K562 (cell line): ENCODE measurements around the gene WDR62. TPM values are rescaled to one million over a fixed set of nuclear protein-coding genes. Genes with fewer than 3 reads are reported as not detected.
A peak's percentile ranks its signal among the peaks of the same experiment; 100 is the strongest.

ENCODE experiments used
- ATAC-seq: fragments of 200-7000 bp; cut with Tn5 transposase; 3 replicates; pipeline ENCODE4 v1.9.1; 2020; ENCODE audit warnings: moderate library complexity
- BruUV-seq: library from RNA; stranded (reverse); fragments of 400-500 nt; replicated peaks from 2 replicates; lab custom pipeline; 2021; lab: Mats Ljungman, UMichigan
- CTCF ChIA-PET: fragments of 300-600 bp; formaldehyde crosslinking; extraction: SDS; loops from one replicate; lab custom pipeline; 2021; ENCODE audit warnings: low intra/inter-chr PET ratio; lab: Yijun Ruan, JAX
- POLR2A ChIA-PET: fragments of 300-600, 350-650 bp; sonication (Branson Sonifier 250); formaldehyde crosslinking; extraction: SDS; loops from one replicate; lab custom pipeline; 2021; ENCODE audit warnings: antibody characterized with exemption, inconsistent platforms; lab: Yijun Ruan, JAX
- DNase-seq, 4 experiments: peaks; one replicate each; pipeline versions ENCODE4 v3.0.0 to v3.0.0-alpha.2; 2011 to 2018; ENCODE audit warnings: low spot score in 3 of 4, mixed read lengths in 3 of 4; ENCODE audit errors: extremely low read depth in 1 of 4
- FAIRE-seq: peaks from 2 replicates; lab custom pipeline; 2011; peaks lifted over from hg19 to GRCh38; lab: Jason Lieb, UNC
- H2AFZ ChIP-seq: 2 replicates; pipeline ENCODE4 v1.6.0; 2011; ENCODE audit warnings: low read depth, low read length, control low read depth, inconsistent platforms
- H3K27ac ChIP-seq: fragments of 200-600 bp; 3 replicates; pipeline ENCODE4 v1.8.0; 2011; ENCODE audit warnings: low read depth, mild to moderate bottlenecking, control low read depth, inconsistent platforms, low read length, moderate library complexity, mixed read lengths; ENCODE audit errors: extremely low read depth
- H3K27me3 ChIP-seq, 2 experiments: fragments of 300-600 bp in 1 of 2; 2 replicates in 1 of 2; 3 replicates in 1 of 2; pipeline versions ENCODE4 v1.6.0 to v1.8.0; 2011; ENCODE audit warnings: inconsistent platforms in 2 of 2, low read length in 2 of 2, mild to moderate bottlenecking in 1 of 2, mixed read lengths in 1 of 2, moderate library complexity in 1 of 2; ENCODE audit not compliant: control insufficient read depth in 2 of 2, insufficient read depth in 2 of 2
- H3K36me3 ChIP-seq: fragments of 300-600 bp; 3 replicates; pipeline ENCODE4 v1.8.0; 2011; ENCODE audit warnings: mild to moderate bottlenecking, low read length, inconsistent platforms; ENCODE audit not compliant: control insufficient read depth, insufficient read depth
- H3K4me1 ChIP-seq, 2 experiments: fragments of 200-600 bp in 1 of 2; replicated peaks in 1 of 2; 2 replicates in 1 of 2; 3 replicates in 1 of 2; pipeline versions ENCODE4 v1.5.1 to v1.8.0; 2011; ENCODE audit warnings: inconsistent platforms in 2 of 2, low read length in 2 of 2, mild to moderate bottlenecking in 1 of 2, mixed read lengths in 1 of 2, moderate library complexity in 1 of 2; ENCODE audit not compliant: control insufficient read depth in 2 of 2, insufficient read depth in 2 of 2
- H3K4me2 ChIP-seq: 2 replicates; pipeline ENCODE4 v1.6.1; 2011; ENCODE audit warnings: low read length, control low read depth, inconsistent platforms, mixed read lengths; ENCODE audit not compliant: insufficient read depth
- H3K4me3 ChIP-seq: fragments of 200-600 bp; sonication (generic), shearing (Covaris generic); 2 replicates; pipeline ENCODE4 v1.5.1; 2016; ENCODE audit warnings: control low read depth, inconsistent platforms
- H3K79me2 ChIP-seq: fragments of 200-600 bp; 3 replicates; pipeline ENCODE4 v1.8.0; 2011; ENCODE audit warnings: low read length, inconsistent platforms; ENCODE audit not compliant: control insufficient read depth, insufficient read depth
- H3K9ac ChIP-seq, 2 experiments: 2 replicates each; pipeline versions ENCODE4 v1.6.0 to v1.6.1; 2011; ENCODE audit warnings: low read depth in 2 of 2, low read length in 2 of 2, control low read depth in 1 of 2, inconsistent platforms in 1 of 2, mild to moderate bottlenecking in 1 of 2, mixed read lengths in 1 of 2; ENCODE audit not compliant: insufficient read depth in 1 of 2
- H3K9me1 ChIP-seq: one replicate; pipeline ENCODE4 v1.6.0; 2011; ENCODE audit warnings: inconsistent platforms, mild to moderate bottlenecking, low read length, moderate library complexity; ENCODE audit not compliant: control insufficient read depth, insufficient read depth
- H3K9me3 ChIP-seq: replicated peaks from 2 replicates; pipeline ENCODE4 v1.5.1; 2011; ENCODE audit warnings: low read depth, low read length, inconsistent platforms; ENCODE audit not compliant: control insufficient read depth, insufficient read depth
- H4K20me1 ChIP-seq: replicated peaks from 2 replicates; pipeline ENCODE4 v1.6.1; 2011; ENCODE audit warnings: low read length, inconsistent platforms, mixed read lengths; ENCODE audit not compliant: control insufficient read depth, insufficient read depth
- ASH1L ChIP-seq: fragments of 450-650 bp; IDR thresholded peaks from 2 replicates; pipeline ENCODE4 v1.6.1; 2018; ENCODE audit warnings: borderline replicate concordance, mild to moderate bottlenecking, low read depth; ENCODE audit not compliant: partially characterized antibody
- CBX1 ChIP-seq: sonication (generic); IDR thresholded peaks from 2 replicates; pipeline ENCODE4 v1.6.1; 2016; ENCODE audit warnings: antibody characterized with exemption, low read depth, mild to moderate bottlenecking
- GTF2F1 ChIP-seq: IDR thresholded peaks from 2 replicates; pipeline ENCODE4 v1.6.1; 2011; ENCODE audit warnings: low read depth, low read length, improper control_type of control experiment
- HMG20A ChIP-seq: fragments of 450-650 bp; formaldehyde crosslinking; conservative IDR thresholded peaks from 2 replicates; pipeline ENCODE4 v1.4.0; 2020; ENCODE audit warnings: mild to moderate bottlenecking, mixed read lengths
- PTTG1 ChIP-seq: fragments of 450-650 bp; IDR thresholded peaks from 2 replicates; pipeline ENCODE4 v1.6.1; 2016; ENCODE audit warnings: low read depth, mild to moderate bottlenecking, missing genetic modification characterization, missing compliant biosample characterization
- SOX6 ChIP-seq: fragments of 450-650 bp; IDR thresholded peaks from 2 replicates; pipeline ENCODE4 v1.6.1; 2014; ENCODE audit warnings: mild to moderate bottlenecking
- SP1 ChIP-seq: sonication (generic); formaldehyde crosslinking; IDR thresholded peaks from 2 replicates; pipeline ENCODE4 v1.8.1; 2022; ENCODE audit warnings: mild to moderate bottlenecking, missing genetic modification reagents
- ZFX ChIP-seq: sonication (generic); formaldehyde crosslinking; IDR thresholded peaks from 2 replicates; pipeline ENCODE4 v1.8.0; 2022; ENCODE audit warnings: mild to moderate bottlenecking, missing genetic modification reagents, moderate library complexity
- ZNF431 ChIP-seq: sonication (generic); formaldehyde crosslinking; IDR thresholded peaks from 2 replicates; pipeline ENCODE4 v1.8.0; 2022; ENCODE audit warnings: mild to moderate bottlenecking, missing genetic modification reagents
- ZNF561 ChIP-seq: fragments of 450-650 bp; formaldehyde crosslinking; conservative IDR thresholded peaks from 2 replicates; pipeline ENCODE4 v1.4.0; 2020; ENCODE audit warnings: mild to moderate bottlenecking, moderate library complexity
- WGBS: fragments of 100-300 bp; shearing (Covaris generic); methylation state at CpG from one replicate; pipeline ENCODE4 v1.1.6; 2016; ENCODE audit warnings: low coverage, mixed read lengths; ENCODE audit not compliant: insufficient coverage; ENCODE audit errors: missing lambda C conversion rate; 5-methylcytosine and 5-hydroxymethylcytosine counted together
- in situ Hi-C: fragments of 300-500 bp; cut with MboI; formaldehyde crosslinking; loops from 4 replicates; pipeline ENCODE4 v1.15.0; 2018; ENCODE audit warnings: inconsistent platforms, mixed read lengths
- intact Hi-C: fragments of 100-400 bp; cut with micrococcal nuclease; formaldehyde crosslinking; loops from 2 replicates; pipeline ENCODE4 v1.14.2; 2022
- polyA plus RNA-seq, 8 experiments: library from polyadenylated mRNA; depleted of rRNA in 4 of 8; stranded (reverse) in 5 of 8; unstranded in 3 of 8; fragments of >200 nt; fragmentation: Nextera tagmentation in 2 of 8; fragmentation: Illumina TruSeq in 1 of 8; extraction: Ambion mirVana in 2 of 8; extraction: Trizol in 1 of 8; gene quantifications; 2 replicates each; pipeline versions ENCODE4 v1.2.1 to v1.2.3, GENCODE V29; 2011 to 2014; ENCODE audit warnings: inconsistent platforms in 1 of 8, missing spikeins in 1 of 8
- total RNA-seq, 7 experiments: library from RNA; depleted of rRNA in 6 of 7; stranded (reverse); fragments of >200 nt in 6 of 7; fragmentation: Illumina TruSeq in 2 of 7; extraction: Trizol in 2 of 7; gene quantifications; 2 replicates each; pipeline versions ENCODE4 v1.2.1 to v1.2.3, GENCODE V29; 2011 to 2021; ENCODE audit warnings: low replicate concordance in 1 of 7
- TF ChIP-seq, protein P1 (sequence below): sonication (generic); formaldehyde crosslinking; IDR thresholded peaks from 2 replicates; pipeline ENCODE4 v1.8.1; 2023; ENCODE audit warnings: missing genetic modification reagents, mild to moderate bottlenecking, borderline replicate concordance

WDR62 gene
- total and polyA plus RNA-seq, 9 of the 15 experiments (the other 6 are each of a cell fraction or from before 2014, with no cell fraction given), result 0.35 to 32.8 (median 14.4) TPM

DNA sequence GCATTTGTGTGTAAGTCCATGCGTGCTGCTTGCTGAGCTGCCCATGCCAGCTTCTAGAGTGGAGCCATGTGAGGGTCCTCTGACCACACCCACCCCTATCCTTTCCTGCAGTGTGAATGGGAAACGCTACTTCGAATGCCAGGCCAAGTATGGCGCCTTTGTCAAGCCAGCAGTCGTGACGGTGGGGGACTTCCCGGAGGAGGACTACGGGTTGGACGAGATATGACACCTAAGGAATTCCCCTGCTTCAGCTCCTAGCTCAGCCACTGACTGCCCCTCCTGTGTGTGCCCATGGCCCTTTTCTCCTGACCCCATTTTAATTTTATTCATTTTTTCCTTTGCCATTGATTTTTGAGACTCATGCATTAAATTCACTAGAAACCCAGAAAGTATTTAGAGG is 70.9 kb downstream of the WDR62 start:
- no peak for FAIRE-seq
- H3K9ac ChIP-seq, result no peak overlapping the region
- ChIA-PET CTCF (interaction anchor here (3.4 kb wide), 1 partner anchor 45 kb away, joined by 49 read pairs; no protein-coding TSS in a partner anchor), POLR2A (interaction anchor here (0.8 kb wide), 1 partner anchor 105 kb away, joined by 3 read pairs; no protein-coding TSS in a partner anchor)
- H3K27ac ChIP-seq, result no peak overlapping the region
- no peak for ATAC-seq
- peaks cover 6% of the 10 kb centered on the region; the same call in 1 of the 3 replicates for H3K36me3 ChIP-seq
- BruUV-seq, result no TSS peak
- DNase-seq, result no peak
- no peaks in the 10 kb centered on the region for H3K27me3 ChIP-seq
- WGBS, result 81% methylated on average over 9 of the region's 9 CpGs
- H3K4me1 ChIP-seq, result peaks cover 0 to 26% of the 10 kb centered on the region in 2 experiments; a peak in 2 of 5 replicates
- no peaks in the 10 kb centered on the region for H3K9me3 ChIP-seq
- no peak overlapping the region for H3K4me2 ChIP-seq
- in situ Hi-C loops, result loop anchor here (5.0 kb wide), 1 partner anchor 47 kb away; no protein-coding TSS in a partner anchor
- TF ChIP-seq ASH1L (no peak), ZNF431 (no peak), HMG20A (no peak), SOX6 (no peak)
- H4K20me1 ChIP-seq, result no peaks in the 10 kb centered on the region
- no peaks in the 10 kb centered on the region for H3K79me2 ChIP-seq
- H3K4me3 ChIP-seq, result no peak overlapping the region
- no peak overlapping the region for H2AFZ ChIP-seq
- no peaks in the 10 kb centered on the region for H3K9me1 ChIP-seq
- intact Hi-C loops, result no loop called here

DNA sequence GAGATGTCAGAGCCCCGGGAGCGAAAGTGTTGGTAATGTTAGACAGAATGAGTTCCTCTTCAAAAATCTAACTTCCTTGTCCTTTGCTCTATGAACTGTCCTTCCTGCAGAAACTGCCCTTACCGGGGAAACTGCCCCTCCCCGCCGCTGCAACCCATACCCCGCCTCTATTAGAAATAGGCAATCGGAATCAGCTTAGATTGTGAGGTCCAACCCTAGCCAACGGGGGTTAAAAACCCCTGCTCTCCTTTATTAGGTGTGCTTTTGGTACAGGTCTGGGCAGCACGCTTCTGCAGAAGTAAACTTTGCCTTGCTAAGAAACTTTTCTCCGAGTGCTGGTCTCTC is 73.7 kb downstream of the WDR62 start:
- no peaks in the 10 kb centered on the region for H3K27me3 ChIP-seq
- peaks cover 6% of the 10 kb centered on the region; the same call in 1 of the 3 replicates for H3K36me3 ChIP-seq
- 20% methylated on average over 10 of the region's 10 CpGs for WGBS
- in situ Hi-C loops, result loop anchor here (5.0 kb wide), 1 partner anchor 44 kb away; no protein-coding TSS in a partner anchor
- no peaks in the 10 kb centered on the region for H3K79me2 ChIP-seq
- ChIA-PET POLR2A (interaction anchor here (0.7 to 1.4 kb wide), 8 partner anchors 9 to 369 kb away, joined by 3 to 9 read pairs (median 3); partner anchors contain the start of genes CAPNS1, POLR2I and TBCB), CTCF (interaction anchor here (0.7 to 3.4 kb wide), 3 partner anchors 43 to 86 kb away, joined by 3 to 49 read pairs (median 5); partner anchors contain the start of gene ZNF565)
- no peaks in the 10 kb centered on the region for H3K9me1 ChIP-seq
- ATAC-seq (peak; percentile 9), FAIRE-seq (peak; percentile 51), DNase-seq (peak in 3 of 4 experiments; percentile 29 to 33 (median 29))
- peak overlapping the region; percentile 64 for H3K27ac ChIP-seq
- BruUV-seq, result TSS peak; percentile 93
- H3K4me1 ChIP-seq, result peaks cover 0 to 15% of the 10 kb centered on the region in 2 experiments; a peak in 2 of 5 replicates
- H3K9me3 ChIP-seq, result no peaks in the 10 kb centered on the region
- peak overlapping the region; percentile 55 to 82; a peak in 3 of 4 replicates for H3K9ac ChIP-seq
- H4K20me1 ChIP-seq, result no peaks in the 10 kb centered on the region
- H2AFZ ChIP-seq, result peak overlapping the region; percentile 87
- H3K4me2 ChIP-seq, result peak overlapping the region; percentile 78
- peak overlapping the region; percentile 46 for H3K4me3 ChIP-seq
- intact Hi-C loops, result loop anchor here (1.0 kb wide), 2 partner anchors 11 to 42 kb away; no protein-coding TSS in a partner anchor
- no peak for TF ChIP-seq GTF2F1
- TF ChIP-seq ZNF561 (CRISPR knock-in tag), result 0 out of 2 replicates have a peak, but pooled peaks have one; percentile 30
- TF ChIP-seq SP1 (CRISPR knock-in tag), result no peak
- TF ChIP-seq, protein P1, sequence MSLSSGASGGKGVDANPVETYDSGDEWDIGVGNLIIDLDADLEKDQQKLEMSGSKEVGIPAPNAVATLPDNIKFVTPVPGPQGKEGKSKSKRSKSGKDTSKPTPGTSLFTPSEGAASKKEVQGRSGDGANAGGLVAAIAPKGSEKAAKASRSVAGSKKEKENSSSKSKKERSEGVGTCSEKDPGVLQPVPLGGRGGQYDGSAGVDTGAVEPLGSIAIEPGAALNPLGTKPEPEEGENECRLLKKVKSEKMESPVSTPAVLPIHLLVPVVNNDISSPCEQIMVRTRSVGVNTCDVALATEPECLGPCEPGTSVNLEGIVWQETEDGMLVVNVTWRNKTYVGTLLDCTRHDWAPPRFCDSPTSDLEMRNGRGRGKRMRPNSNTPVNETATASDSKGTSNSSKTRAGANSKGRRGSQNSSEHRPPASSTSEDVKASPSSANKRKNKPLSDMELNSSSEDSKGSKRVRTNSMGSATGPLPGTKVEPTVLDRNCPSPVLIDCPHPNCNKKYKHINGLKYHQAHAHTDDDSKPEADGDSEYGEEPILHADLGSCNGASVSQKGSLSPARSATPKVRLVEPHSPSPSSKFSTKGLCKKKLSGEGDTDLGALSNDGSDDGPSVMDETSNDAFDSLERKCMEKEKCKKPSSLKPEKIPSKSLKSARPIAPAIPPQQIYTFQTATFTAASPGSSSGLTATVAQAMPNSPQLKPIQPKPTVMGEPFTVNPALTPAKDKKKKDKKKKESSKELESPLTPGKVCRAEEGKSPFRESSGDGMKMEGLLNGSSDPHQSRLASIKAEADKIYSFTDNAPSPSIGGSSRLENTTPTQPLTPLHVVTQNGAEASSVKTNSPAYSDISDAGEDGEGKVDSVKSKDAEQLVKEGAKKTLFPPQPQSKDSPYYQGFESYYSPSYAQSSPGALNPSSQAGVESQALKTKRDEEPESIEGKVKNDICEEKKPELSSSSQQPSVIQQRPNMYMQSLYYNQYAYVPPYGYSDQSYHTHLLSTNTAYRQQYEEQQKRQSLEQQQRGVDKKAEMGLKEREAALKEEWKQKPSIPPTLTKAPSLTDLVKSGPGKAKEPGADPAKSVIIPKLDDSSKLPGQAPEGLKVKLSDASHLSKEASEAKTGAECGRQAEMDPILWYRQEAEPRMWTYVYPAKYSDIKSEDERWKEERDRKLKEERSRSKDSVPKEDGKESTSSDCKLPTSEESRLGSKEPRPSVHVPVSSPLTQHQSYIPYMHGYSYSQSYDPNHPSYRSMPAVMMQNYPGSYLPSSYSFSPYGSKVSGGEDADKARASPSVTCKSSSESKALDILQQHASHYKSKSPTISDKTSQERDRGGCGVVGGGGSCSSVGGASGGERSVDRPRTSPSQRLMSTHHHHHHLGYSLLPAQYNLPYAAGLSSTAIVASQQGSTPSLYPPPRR (CRISPR knock-in tag), result no peak
- TF ChIP-seq PTTG1 (tag), result no peak
- TF ChIP-seq ZFX (CRISPR knock-in tag), result peak; percentile 25; the same call in 1 of the 2 replicates
- TF ChIP-seq CBX1, result 0 out of 2 replicates have a peak, but pooled peaks have one; percentile 4
